DMS 273 (cell line): ENCODE results near the gene SYPL1.

ENCODE experiments used
- DNase-seq: peaks from one replicate; lab custom pipeline; 2025; ENCODE audit not compliant: unreplicated experiment; lab: John Stamatoyannopoulos, UW

Gene SYPL1

DNA sequence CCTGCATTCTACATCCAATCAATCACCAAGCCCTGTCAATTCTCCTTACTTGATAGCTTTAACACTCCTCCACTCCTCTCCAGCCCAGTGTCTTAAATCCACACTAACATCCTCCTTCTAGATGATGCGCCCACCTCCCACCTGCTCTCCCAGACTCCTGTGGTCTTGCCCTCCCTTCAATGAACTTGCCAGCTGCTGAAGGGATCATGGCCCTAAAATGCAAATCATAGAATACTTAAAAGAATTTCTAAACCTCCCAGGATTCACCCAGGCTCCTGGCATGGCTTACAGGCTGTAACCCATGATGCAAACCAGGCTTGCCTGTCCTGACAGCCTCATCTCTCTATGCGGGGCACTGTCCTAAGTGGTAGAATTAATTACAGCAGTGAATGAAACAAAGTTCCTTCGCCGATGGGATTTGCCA is 43.6 kb downstream of the SYPL1 start:
- DNase-seq = peak; percentile 58

DNA sequence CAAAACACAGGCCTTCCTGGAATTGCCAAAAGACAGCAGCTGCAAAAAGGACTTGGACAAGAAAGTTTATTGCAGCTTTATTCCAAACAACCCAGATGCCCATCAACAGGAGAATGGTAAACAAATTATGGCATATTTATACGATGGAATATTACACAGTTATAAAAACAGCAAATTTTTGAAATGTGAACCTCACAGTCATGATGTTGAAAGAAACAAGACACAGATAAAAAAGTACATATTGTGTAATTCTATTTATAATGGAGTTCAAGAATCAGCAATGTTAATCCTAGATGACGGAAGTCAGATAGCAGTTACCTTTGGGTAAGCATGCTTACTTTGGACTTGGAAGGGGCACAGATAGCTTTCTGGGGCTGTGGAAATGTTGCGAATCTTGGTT is 44.4 kb downstream of the SYPL1 start:
- DNase-seq = no peak

DNA sequence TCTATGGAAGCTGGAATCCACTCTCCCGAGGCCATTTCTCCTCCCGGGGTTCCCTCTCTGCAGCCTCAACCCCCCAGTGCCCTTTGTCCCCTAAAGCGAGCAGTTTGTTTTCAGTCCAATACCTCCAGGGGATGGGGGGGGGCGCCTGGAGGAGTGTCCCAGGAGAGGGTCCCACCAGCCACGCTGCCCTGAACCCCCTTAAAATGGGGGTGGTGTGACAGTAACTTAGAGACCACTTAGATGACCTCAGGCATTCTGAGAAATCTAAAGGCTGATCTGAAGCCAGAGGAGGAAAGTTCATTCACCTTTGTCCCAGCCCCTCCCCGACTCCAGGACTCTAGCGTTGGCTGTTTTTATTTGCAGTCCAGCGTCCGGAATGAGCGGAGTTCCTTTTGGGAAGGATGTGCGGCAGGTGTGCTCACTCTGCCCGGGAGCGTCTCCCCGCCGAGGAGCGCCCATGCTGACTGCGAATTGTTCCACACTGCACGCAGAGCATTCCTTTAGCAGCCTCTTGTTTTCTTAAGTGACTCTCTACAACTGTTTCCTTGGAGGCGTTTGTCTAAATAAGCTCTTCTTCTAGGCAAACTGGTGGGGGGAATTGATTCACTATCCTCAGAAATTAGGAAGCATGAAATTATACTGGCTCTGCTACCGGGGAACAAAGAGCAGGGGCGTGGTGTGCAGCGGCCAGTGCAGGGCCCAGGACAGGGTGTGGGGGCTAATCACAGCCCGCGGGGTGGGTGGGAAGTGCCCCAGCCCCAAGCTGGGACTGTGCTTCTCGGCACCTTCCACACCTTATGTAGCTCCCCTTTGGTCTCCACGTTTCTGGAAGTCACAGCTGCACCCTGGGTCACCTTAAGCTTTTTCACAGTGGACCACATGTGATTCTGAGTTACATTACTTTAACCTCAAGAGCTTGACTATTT is 46.3 kb downstream of the SYPL1 start:
- peak; percentile 63 for DNase-seq

DNA sequence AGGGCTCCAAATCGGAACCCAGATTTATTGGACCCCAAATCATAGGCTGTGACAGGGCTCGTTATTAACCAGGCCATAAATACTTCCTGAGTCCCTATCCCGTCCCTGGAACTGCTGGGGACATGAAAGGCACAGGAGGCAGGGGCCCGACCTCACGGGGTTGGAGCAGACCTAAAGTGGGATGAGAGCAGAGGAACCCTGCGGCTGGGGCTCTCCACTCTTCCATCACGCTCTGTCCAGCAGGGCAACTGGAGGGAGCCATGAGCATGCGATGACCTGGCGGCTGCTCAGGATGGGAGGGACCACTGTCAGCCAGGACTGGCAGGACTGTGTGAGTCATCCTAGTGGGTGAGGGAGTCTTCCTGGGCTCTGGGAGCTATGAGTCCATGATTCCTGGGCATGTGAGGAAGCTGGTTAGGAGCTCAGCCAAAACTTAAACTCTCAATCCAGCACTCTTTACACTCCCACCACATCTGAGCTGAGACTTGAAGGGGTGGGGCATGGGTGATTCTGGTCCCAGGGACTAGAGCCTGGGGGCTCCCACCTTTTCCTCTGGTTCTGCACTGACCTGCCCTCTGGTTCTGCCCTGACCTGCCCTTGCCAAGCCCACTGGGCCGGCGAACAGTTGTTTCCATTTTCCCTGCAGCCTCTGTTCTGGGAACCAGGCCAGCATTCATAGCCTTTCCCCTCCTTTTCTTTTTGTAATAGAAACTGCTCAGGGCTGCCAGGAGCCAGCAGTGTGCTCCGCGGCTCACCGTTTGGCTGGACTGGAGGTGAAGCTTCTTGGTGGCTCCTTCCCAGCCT is 47.1 kb downstream of the SYPL1 start:
- peak; percentile 97 for DNase-seq

DNA sequence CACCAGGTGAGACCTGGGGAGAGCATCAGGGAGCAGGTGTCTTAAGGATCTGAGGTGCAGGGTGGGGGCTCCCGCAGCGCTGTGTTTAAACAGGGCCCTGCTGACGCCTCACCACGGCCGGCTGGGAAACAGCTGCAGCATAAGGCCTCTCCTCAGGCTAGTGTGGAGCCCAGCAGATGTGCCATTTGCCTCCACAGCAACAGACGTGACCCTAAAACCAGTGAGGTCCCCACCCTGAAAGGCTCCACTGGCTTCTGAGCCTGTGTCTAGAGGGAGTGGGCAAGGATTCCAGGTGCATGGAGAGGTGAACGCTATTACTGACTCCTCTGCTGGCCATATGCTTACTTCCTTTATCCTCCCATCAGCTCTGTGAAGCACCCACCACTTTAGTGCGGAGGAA is 47.8 kb downstream of the SYPL1 start:
- DNase-seq = peak; percentile 91

DNA sequence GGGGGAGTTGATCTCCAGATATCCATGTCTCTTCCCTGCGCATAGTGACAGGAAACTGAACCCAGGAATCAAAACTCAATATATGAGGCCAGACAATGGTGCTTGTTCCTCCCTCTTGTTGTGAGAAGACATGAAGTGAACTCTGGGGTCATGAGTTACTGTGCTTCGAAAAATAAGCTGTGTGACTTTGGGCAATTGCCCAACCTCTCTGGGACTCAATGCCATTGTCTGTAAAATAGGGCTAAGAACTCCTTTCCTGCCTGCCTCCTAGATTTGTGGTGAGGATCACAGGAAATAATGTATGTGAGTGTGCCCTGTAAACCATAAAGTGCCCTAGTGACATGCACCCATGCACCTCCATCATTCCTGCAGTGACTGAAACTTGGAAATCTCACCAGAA is 48.4 kb downstream of the SYPL1 start:
- DNase-seq = no peak

DNA sequence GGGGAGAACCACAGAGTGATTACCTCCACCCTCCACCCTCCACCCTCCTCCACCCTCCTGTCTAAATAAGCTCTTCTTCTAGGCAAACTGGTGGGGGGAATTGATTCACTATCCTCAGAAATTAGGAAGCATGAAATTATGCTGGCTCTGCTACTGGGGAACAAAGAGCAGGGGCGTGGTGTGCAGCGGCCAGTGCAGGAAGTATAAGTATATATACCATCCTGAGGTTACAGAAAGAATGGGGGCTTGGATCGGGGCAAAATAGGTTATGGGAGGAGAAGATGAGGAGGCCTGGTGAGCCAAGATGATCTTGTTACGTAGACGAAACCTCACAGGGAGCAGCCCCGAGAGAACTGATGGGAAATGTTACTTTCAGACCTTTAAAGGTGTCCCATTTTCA is 49.1 kb downstream of the SYPL1 start:
- no peak for DNase-seq

DNA sequence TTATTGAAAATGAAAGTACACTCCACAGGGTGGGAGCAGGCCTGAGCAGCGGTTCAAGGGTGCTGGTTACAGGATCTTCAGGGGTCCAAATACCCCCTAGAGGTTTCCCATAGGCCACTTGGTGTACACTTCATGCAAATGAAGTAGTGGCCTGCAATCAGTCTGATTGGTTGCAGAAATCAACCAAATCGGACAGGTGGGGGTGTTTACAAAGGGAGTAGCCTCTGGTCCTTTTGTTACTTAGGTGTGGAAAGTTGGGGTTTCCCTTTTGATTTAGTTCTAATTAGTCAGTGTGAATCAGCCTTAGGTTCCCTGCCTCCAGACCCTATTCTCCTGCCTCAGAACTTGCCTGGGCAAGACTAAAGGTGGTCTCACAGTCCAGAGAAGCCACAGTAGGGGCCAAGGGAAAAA is 49.6 kb downstream of the SYPL1 start:
- no peak for DNase-seq

DNA sequence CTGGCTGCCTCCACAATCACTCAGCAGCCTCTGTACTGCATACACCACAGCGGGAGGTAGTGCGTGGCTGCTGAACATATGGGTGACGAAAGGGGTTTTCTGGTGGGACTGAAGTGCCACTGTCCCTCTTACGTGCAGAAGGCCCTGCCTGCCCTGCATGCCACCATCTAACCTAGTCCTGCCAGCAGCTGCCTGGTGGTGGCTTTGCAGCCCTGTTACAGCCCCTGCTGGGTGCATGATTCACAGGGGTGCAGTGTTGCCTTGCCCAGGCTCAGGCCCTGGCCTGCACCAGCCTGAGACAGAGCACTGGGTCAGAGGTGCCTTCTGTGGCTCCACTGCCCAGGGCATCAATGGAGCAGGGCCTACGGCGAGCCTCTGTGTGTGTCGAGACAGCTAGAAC is 50.1 kb downstream of the SYPL1 start:
- no peak for DNase-seq

DNA sequence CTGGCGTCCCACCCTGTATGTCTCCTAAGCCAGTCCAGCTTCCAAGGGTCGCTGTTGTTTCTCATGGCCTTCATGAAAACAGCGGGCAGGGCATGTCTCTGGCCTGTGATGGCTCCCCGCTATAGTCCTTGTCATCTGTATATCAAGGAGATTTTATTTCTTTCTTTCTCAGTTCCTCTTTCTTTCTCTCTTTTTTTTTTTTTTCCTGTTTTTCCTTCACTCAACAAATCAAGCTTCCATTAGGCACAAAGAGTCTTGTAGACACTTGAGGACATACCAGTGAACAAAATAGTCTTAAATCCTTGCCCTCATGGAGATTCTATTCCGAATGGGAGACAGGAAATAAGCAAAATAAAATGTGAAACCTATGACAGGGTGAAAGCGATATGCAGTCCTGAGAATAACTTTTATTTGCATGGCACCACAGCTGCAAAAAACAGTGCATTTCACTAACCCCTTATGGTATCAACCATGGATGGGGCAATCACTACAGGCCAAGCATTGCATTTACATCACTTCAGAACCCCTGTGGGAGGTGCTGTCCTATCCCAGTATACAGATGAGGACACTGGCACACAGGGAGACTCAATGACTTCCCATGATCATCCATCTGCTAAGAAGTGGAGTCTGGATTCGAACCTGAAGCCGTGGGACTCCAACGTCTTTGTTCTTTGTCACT is 50.7 kb downstream of the SYPL1 start:
- DNase-seq = no peak

DNA sequence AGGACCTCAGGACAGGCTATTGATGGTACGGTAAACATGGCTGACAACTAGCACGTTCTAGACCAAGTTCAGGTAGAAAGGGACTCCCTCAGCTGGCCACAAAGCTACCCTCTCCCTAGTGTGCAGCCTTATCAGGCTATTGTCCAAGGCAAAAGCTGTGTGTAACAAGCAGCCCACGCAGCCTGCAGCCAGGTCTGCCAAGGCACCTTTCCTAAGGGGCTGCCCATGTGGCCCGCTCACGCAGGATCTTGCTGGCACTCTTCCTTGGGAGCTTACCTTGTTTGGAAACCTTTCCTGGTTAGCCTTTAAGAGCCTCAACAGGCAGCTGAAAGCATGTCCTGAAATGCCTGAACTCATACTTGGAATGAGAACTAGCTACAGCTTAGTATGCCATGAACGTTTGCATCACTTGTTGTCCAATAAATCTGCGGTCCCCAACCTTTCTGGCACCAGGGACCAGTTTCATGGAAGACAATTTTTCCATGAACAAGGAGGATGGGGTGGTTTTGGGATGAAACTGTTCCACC is 51.7 kb downstream of the SYPL1 start:
- no peak for DNase-seq

DNA sequence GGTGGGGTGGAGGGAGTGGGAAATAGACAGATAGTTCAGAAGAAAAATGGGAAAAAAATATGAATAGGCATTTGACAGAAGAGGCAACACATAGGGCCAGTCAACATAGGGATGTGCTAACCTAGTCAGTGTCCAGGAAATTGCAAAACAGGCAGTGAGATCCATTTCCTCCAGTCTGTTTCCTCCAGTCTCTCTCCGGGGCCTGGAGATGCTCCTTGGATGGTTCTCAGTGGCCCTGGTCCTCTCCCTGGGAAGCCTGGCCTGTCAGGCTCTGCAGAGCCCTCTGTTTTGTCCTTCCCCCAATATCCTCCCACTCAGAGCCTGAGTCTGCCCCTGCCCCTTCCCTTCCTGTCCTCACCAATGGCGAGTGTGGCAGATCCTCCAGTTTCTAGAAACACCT is 52.6 kb downstream of the SYPL1 start:
- no peak for DNase-seq

DNA sequence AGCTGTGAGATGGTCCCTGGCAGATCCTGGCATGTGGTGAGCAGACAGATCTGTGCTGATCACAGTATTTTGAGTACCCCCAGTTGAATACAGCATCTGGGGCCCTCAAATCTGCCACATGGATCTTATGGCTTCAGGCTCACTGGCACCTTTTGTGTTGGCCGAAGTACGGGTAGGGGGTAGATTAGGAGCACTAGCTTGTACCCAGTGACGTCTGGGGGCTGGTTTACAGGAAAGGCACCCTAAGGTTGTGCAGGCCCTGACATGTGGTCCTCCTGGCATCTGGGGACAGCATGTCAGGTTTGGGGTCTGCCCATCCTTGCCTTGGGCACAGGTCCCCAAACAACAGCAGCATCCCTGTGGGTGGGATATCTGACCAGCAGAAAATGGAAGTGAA is 53.2 kb downstream of the SYPL1 start:
- peak; percentile 82 for DNase-seq

DNA sequence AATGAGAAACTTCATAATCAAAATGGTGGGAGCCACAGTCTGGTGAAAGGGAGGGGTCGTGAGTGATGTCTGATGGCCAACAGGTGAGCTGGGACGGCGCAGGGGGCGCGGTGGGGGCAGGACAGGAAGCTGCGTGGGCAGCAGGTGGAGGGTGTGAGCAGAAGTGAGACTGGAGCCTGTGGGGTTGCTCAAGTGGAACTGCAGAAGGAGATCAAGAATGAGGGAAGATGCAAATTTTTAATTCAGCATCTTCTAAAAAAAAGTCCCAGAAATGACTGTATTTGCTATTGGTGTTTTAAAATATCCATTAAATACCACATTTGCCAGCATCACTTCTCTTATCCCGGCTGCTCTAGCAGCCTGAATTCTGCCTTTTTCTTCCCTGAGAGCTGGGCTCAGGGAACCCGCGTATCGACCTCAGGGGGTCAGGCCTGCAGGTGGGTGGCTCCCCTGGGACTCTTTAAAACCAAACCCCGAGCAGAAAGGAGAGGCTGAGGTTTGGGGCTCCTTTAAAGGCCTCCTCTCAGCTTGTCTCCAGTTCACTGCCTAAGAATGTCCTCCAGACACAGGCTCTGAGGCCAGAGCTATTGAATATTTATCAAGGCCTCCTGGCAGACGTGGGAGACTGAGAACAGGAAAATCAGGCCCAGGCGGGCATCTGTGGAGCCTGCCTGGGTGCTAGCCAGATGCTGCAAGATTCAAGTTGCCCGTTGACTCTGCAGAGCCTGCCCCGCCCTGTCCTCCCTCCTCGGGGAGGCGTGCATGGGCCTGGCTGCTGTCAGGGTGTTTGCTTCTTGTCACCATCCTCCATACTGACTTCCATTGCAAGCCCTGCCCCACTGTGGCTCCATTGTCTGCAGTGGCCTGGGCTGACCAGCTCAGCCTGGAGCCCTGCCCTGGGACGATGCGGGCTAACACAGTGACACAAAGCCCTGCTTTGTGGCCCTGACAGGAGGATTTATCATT is 53.9 kb downstream of the SYPL1 start:
- peak; percentile 99 for DNase-seq

DNA sequence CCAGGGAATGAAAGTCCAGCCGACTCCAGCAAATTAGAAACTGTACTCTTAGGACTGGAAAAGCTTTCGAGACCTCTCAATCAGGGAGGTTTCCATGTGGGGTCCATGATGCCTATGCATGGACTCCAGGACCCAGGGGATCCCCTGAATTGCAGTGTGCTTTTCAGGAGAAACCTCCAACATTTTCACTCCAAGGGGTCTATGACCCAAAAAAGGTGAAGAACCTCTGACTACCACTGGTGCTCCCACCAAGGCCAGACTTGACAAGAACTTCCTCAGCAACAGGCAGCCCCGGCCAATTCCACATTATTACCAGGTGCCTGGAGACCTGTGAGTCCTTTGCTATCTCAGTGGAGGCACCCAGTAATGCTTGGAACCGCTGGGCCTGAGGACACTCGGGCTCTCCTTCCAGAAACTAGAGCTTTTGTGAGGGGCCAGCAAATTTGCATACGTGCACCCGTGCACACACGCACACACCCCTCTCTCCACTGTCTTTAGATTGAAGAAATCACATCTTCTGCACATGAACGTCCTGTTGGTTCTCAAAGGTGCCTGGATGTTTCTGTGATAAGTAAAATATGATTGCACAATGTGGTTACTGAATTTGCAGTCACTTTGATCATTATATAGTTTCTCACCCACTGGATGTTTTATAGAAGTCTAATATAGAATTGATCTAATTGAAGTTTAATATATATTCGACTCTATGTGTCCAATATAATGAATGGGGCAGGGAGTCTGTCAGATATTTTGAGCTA is 54.7 kb downstream of the SYPL1 start:
- DNase-seq = no peak

DNA sequence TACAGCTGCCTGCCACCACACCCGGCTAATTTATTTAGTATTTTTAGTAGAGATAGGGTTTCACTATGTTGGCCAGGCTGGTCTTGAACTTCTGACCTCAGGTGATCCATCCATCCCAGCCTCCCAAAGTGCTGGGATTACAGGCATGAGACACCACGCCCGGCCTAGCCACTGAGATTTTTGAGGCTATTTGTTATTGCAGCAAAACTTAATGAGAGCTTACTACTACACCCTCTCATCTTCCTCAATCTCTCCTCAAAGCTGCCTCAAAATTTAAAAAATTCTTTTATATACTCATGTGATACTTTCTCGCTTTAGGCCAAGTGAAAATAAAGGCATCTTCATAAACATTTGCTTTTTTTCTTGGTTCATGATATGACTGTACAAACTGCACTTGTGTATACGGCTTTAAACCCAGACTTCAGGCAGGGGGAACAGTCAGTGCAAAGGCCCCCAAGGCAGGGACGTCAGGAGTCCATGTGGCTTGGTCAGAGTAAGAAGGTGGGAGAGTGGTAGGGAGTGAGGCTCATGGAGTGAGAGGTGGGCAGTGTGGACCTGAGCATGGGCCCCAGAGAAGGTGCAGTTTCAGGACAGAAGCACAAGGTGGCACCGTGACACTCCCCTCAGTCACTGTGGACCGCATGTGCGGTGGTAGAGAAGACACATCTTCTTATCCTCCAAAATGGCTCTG is 55.5 kb downstream of the SYPL1 start:
- DNase-seq = peak; percentile 96

DNA sequence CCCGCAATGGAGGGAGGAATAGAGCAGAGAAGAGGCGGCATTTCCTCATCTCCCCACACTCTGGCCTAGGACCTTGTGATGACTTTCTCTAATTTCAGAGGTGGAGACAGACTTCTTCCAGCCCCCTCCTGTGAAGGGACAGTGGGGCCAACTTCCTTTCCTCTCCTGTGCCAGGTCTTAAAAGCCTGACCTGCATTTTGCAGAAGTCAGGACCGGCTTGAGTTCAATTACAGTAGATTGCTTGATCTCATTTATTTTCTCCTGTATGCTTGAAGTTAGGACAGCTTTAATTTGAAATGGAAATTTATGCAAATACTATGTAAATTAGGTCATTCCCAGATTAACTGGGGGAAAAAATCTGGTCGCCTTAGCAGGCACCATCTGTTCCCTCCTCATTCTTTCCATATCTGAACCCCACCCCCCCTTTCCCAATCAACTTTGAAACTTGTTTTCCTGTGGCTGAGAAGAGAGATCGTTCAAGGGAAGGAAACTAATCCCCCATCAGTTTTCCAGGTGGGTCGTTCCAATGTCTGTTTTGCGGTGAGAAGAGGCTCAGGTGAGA is 57.1 kb downstream of the SYPL1 start:
- peak; percentile 95 for DNase-seq

DNA sequence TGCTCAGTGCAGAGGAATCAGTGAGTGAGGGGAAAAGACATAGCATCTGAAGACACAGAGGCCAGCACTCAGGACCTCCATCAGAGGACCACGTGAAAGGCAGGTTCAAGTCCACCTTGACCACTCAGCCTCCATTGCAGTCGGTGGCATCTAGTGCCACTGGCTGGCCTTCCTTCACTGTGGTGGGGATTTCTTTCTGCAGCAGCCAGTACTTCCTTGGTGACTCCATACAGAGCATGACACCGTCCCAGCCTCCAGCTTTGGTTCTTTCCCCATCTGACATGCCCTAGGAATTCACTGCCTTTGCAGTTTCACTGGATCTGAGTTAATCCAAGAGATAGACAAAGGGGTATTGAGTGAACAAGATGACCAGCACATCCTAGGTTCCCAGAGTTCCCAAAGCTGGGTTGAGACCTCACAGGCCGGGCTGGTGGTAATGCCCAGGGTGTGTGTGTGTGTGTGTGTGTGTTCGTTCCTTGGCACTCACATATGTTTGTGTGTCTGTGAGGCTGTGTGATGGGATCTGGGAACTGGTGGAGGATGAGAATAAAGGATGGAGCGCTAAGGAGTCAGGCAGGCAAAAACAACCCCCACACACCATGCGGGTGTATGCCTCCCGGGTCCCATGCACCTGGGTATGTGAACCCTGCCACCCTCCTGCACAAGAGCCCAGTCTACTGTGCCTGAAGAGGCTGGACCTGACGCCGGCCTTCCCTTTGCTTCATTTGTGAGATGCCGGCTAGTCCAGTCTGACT is 57.8 kb downstream of the SYPL1 start:
- peak; percentile 69 for DNase-seq
